Neural cell (in vitro differentiated cells): ENCODE data around the gene AGBL4. TPM values are rescaled to one million over a fixed set of nuclear protein-coding genes. Genes with fewer than 3 reads are reported as not detected.

ENCODE experiments used
- H2AFZ ChIP-seq: fragments of 200-600, 300-800 bp; sonication (generic), shearing (Covaris generic); 2 replicates; pipeline ENCODE4 v1.6.0; 2014; ENCODE audit warnings: low read depth, mild to moderate bottlenecking, antibody characterized with exemption, low read length, moderate library complexity
- H3F3A ChIP-seq: fragments of 200-600 bp; shearing (Covaris generic); 2 replicates; pipeline ENCODE4 v1.6.1; 2016; ENCODE audit warnings: mild to moderate bottlenecking, moderate library complexity, mixed read lengths, antibody characterized with exemption, low read length; ENCODE audit not compliant: insufficient read depth, poor library complexity, severe bottlenecking
- H3K27ac ChIP-seq: fragments of 200-600, 300-800 bp; sonication (generic), shearing (Covaris generic); 2 replicates; pipeline ENCODE4 v1.5.1; 2014; ENCODE audit warnings: mild to moderate bottlenecking, low read length, moderate library complexity
- H3K27me3 ChIP-seq: fragments of 300-800, 200-600 bp; sonication (generic), shearing (Covaris generic); 2 replicates; pipeline ENCODE4 v1.6.0; 2014; ENCODE audit warnings: mild to moderate bottlenecking, low read depth, low read length, moderate library complexity; ENCODE audit not compliant: insufficient read depth
- H3K36me3 ChIP-seq: fragments of 300-800, 200-600 bp; sonication (generic), shearing (Covaris generic); 2 replicates; pipeline ENCODE4 v1.5.1; 2014; ENCODE audit warnings: mild to moderate bottlenecking, antibody characterized with exemption, low read length, moderate library complexity; ENCODE audit not compliant: insufficient read depth
- H3K4me2 ChIP-seq: fragments of 300-800, 200-600 bp; sonication (generic), shearing (Covaris generic); 2 replicates; pipeline ENCODE4 v1.6.0; 2014; ENCODE audit warnings: mild to moderate bottlenecking, low read length
- H3K4me3 ChIP-seq: fragments of 300-800, 200-600 bp; sonication (generic), shearing (Covaris generic); 2 replicates; pipeline ENCODE4 v1.5.1; 2014; ENCODE audit warnings: mild to moderate bottlenecking, low read length, moderate library complexity
- H3K79me2 ChIP-seq: fragments of 200-600 bp; shearing (Covaris generic); replicated peaks from 2 replicates; pipeline ENCODE4 v1.6.0; 2014; ENCODE audit warnings: mild to moderate bottlenecking, low read length, moderate library complexity; ENCODE audit not compliant: insufficient read depth
- H3K9ac ChIP-seq: fragments of 300-800, 200-600 bp; sonication (generic), shearing (Covaris generic); 2 replicates; pipeline ENCODE4 v1.6.1; 2016; ENCODE audit warnings: mild to moderate bottlenecking, low read length, mixed read lengths
- H3K9me2 ChIP-seq: fragments of 200-600 bp; shearing (Covaris generic); 2 replicates; pipeline ENCODE4 v1.6.1; 2016; ENCODE audit warnings: mild to moderate bottlenecking, low read length, mixed read lengths; ENCODE audit not compliant: insufficient read depth
- H3K9me3 ChIP-seq: fragments of 200-600, 300-800 bp; sonication (generic), shearing (Covaris generic); 2 replicates; pipeline ENCODE4 v1.6.1; 2016; ENCODE audit warnings: mild to moderate bottlenecking, mixed run types, low read length, moderate library complexity, mixed read lengths
- H4K20me1 ChIP-seq: fragments of 200-600 bp; shearing (Covaris generic); 2 replicates; pipeline ENCODE4 v1.6.1; 2016; ENCODE audit warnings: mild to moderate bottlenecking, mixed run types; ENCODE audit not compliant: insufficient read depth
- CTCF ChIP-seq: fragments of 450-650 bp; IDR thresholded peaks from 2 replicates; pipeline ENCODE4 v1.5.1; 2014; ENCODE audit warnings: antibody characterized with exemption, mild to moderate bottlenecking, moderate library complexity; ENCODE audit not compliant: poor library complexity, severe bottlenecking
- EP300 ChIP-seq: fragments of 450-650 bp; conservative IDR thresholded peaks from 2 replicates; pipeline ENCODE4 v1.6.1; 2014; ENCODE audit warnings: antibody characterized with exemption, mild to moderate bottlenecking, moderate library complexity; ENCODE audit not compliant: poor library complexity, severe bottlenecking
- EZH2 ChIP-seq: fragments of 200-600, 300-800 bp; shearing (Covaris generic), sonication (generic); IDR thresholded peaks from 2 replicates; pipeline ENCODE4 v1.6.1; 2014; ENCODE audit warnings: antibody characterized with exemption, low read length, borderline replicate concordance, mild to moderate bottlenecking; ENCODE audit not compliant: insufficient read depth, poor library complexity, severe bottlenecking
- MXI1 ChIP-seq: fragments of 450-650 bp; conservative IDR thresholded peaks from 2 replicates; pipeline ENCODE4 v1.6.1; 2014; ENCODE audit warnings: antibody characterized with exemption, mild to moderate bottlenecking; ENCODE audit not compliant: poor library complexity, severe bottlenecking
- POLR2AphosphoS5 ChIP-seq: IDR thresholded peaks from 2 replicates; pipeline ENCODE4 v1.6.1; 2012
- RAD21 ChIP-seq: fragments of 450-650 bp; conservative IDR thresholded peaks from 2 replicates; pipeline ENCODE4 v1.6.1; 2014; ENCODE audit warnings: antibody characterized with exemption, mild to moderate bottlenecking, moderate library complexity
- SMC3 ChIP-seq: fragments of 450-650 bp; conservative IDR thresholded peaks from 2 replicates; pipeline ENCODE4 v1.6.1; 2014; ENCODE audit warnings: antibody characterized with exemption, mild to moderate bottlenecking, moderate library complexity; ENCODE audit not compliant: poor library complexity
- TAF1 ChIP-seq: IDR thresholded peaks from 2 replicates; pipeline ENCODE4 v1.6.1; 2012; ENCODE audit warnings: low read depth
- polyA plus RNA-seq: library from polyadenylated mRNA; depleted of rRNA; stranded (reverse); fragments of >200 nt; gene quantifications from 2 replicates; pipeline ENCODE4 v1.2.3, GENCODE V29; 2014
- TF ChIP-seq, protein P1 (sequence below): IDR thresholded peaks from 2 replicates; pipeline ENCODE4 v1.6.1; 2012; ENCODE audit warnings: borderline replicate concordance

AGBL4 gene
- polyA plus RNA-seq, 1 donor from 2014 or later, result 1.3 TPM

GRCh38 chr1:48693180-48693579 lies 1330.6 kb downstream of the AGBL4 start:
- Histone ChIP-seq H3K4me3 (no peak overlapping the region), H3K9me3 (no peaks in the 10 kb centered on the region), H3K4me2 (no peak overlapping the region), H3K9me2 (no peaks in the 10 kb centered on the region), H3K27me3 (no peaks in the 10 kb centered on the region), H3F3A (no peaks in the 10 kb centered on the region), H3K79me2 (no peaks in the 10 kb centered on the region), H3K9ac (no peak overlapping the region), H3K27ac (no peak overlapping the region), H3K36me3 (no peaks in the 10 kb centered on the region), H4K20me1 (no peaks in the 10 kb centered on the region), H2AFZ (no peak overlapping the region)
- TF ChIP-seq RAD21 (no peak), MXI1 (no peak), POLR2AphosphoS5 (no peak), EP300 (no peak), EZH2 (no peak), SMC3 (no peak), CTCF (no peak), TAF1 (no peak)
- TF ChIP-seq, protein P1, sequence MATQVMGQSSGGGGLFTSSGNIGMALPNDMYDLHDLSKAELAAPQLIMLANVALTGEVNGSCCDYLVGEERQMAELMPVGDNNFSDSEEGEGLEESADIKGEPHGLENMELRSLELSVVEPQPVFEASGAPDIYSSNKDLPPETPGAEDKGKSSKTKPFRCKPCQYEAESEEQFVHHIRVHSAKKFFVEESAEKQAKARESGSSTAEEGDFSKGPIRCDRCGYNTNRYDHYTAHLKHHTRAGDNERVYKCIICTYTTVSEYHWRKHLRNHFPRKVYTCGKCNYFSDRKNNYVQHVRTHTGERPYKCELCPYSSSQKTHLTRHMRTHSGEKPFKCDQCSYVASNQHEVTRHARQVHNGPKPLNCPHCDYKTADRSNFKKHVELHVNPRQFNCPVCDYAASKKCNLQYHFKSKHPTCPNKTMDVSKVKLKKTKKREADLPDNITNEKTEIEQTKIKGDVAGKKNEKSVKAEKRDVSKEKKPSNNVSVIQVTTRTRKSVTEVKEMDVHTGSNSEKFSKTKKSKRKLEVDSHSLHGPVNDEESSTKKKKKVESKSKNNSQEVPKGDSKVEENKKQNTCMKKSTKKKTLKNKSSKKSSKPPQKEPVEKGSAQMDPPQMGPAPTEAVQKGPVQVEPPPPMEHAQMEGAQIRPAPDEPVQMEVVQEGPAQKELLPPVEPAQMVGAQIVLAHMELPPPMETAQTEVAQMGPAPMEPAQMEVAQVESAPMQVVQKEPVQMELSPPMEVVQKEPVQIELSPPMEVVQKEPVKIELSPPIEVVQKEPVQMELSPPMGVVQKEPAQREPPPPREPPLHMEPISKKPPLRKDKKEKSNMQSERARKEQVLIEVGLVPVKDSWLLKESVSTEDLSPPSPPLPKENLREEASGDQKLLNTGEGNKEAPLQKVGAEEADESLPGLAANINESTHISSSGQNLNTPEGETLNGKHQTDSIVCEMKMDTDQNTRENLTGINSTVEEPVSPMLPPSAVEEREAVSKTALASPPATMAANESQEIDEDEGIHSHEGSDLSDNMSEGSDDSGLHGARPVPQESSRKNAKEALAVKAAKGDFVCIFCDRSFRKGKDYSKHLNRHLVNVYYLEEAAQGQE, result no peak

GRCh38 chr1:48692235-48692634 lies 1331.5 kb downstream of the AGBL4 start:
- Histone ChIP-seq H3K9me2 (no peaks in the 10 kb centered on the region), H3K36me3 (no peaks in the 10 kb centered on the region), H3K79me2 (no peaks in the 10 kb centered on the region), H3K9me3 (no peaks in the 10 kb centered on the region), H2AFZ (no peak overlapping the region), H3K4me2 (no peak overlapping the region), H3K27ac (no peak overlapping the region), H3K4me3 (no peak overlapping the region), H3K9ac (no peak overlapping the region), H4K20me1 (no peaks in the 10 kb centered on the region), H3K27me3 (no peaks in the 10 kb centered on the region), H3F3A (no peaks in the 10 kb centered on the region)
- TF ChIP-seq RAD21 (no peak), EZH2 (no peak), CTCF (no peak), MXI1 (no peak), POLR2AphosphoS5 (no peak), EP300 (no peak), SMC3 (no peak)
- TF ChIP-seq, protein P1, result no peak
